Endothelial cell of umbilical vein (primary cell): ENCODE data around the gene GRM8.

Experiments used
- CTCF ChIP-seq, 2 donors: IDR thresholded peaks; 1 replicate in 1 of 2; 2 replicates in 1 of 2; pipeline ENCODE4 v1.5.1; 2011; ENCODE audit warnings: low read length in 2 of 2, mild to moderate bottlenecking in 2 of 2, moderate library complexity in 2 of 2, control low read depth in 1 of 2, inconsistent platforms in 1 of 2, low read depth in 1 of 2; ENCODE audit not compliant: insufficient read depth in 1 of 2; ENCODE audit errors: extremely low read depth in 1 of 2
- POLR2A ChIP-seq: IDR thresholded peaks from 2 replicates; pipeline ENCODE4 v1.6.1; 2012; ENCODE audit warnings: low read depth, mild to moderate bottlenecking, control low read depth, low read length

- TF ChIP-seq POLR2A = no peak
- no peak for TF ChIP-seq CTCF (IDR thresholded peaks at IDR 0.05; ENCODE audit: extremely low read depth in 1 of 2, insufficient read depth in 1 of 2, low read depth in 1 of 2, low read length in 2 of 2)
These were observed 663.6 kb downstream of the GRM8 start for GRCh38 chr7:126589068-126589684.
